GM18861 (cell line): ENCODE results near the gene ERCC2.

Experiments
- ATAC-seq: cut with Tn5 transposase; IDR thresholded peaks from one replicate; pipeline ENCODE4 v1.9.1; 2021; ENCODE audit not compliant: unreplicated experiment

The ERCC2 gene

DNA sequence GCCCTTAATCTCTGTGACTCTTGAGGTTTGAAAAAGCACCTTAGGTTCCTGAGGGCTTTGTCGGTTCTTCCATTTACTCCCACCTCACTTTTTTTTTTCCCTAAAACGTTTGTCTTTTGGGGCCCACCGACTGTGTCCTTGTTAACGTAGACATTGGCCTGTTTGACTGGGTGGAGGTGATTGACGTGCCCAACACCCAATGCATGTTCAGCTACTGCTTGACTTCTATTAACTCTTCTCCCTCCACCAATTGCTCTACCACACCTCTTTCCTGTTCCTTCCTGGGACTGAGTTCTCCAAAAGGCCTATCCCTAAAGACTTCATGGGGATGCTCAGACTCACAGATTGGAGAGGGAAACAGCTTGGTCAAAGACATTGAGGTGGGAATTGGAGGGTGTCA is 65.0 kb downstream of the ERCC2 start:
- no peak for ATAC-seq

DNA sequence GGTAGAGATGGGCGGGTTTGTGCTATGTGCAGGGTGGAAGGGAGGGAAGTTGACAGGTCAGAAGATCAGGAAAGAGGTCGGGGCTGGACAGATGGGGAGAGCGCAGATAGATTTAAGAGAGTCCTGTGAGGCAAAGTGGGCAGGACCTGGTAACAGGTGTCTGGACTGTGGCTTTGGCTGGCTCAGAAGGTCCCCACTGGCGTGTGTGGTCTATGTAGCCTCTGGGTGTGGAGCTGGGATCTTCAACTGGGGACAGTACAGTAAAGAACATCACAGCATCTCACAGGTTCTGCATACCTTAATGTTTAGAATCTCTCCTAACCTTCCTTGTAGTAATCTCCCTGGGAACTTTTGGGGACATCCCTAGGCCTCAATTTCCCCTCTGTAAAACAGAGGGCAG is 65.4 kb downstream of the ERCC2 start:
- no peak for ATAC-seq

- no peak for ATAC-seq
Measured at GRCh38 chr19:45304141-45304926, 66.0 kb downstream of the ERCC2 start.

- no peak for ATAC-seq
Measured at GRCh38 chr19:45303269-45304060, 66.9 kb downstream of the ERCC2 start.

- ATAC-seq, result no peak
Measured at GRCh38 chr19:45302416-45302815, 68.0 kb downstream of the ERCC2 start.
